KMS-11 (cell line): Measurements from ENCODE around the gene NAAA.
"Not testable (repeated sequence)": the region's sequence is repeated elsewhere in the genome, so short reads cannot be mapped to it uniquely, and the experiment has no call there.

Experiments used
- H2AFZ ChIP-seq: fragments of 200-600 bp; sonication (generic); 2 replicates; pipeline ENCODE4 v1.6.1; 2016; ENCODE audit warnings: antibody characterized with exemption, mixed run types, low read depth
- H3K27ac ChIP-seq: fragments of 200-600 bp; sonication (generic); 2 replicates; pipeline ENCODE4 v1.6.1; 2016; ENCODE audit warnings: mild to moderate bottlenecking, mixed run types
- H3K27me3 ChIP-seq: fragments of 200-600 bp; sonication (generic); 2 replicates; pipeline ENCODE4 v1.6.1; 2017; ENCODE audit warnings: mild to moderate bottlenecking, low read depth, mixed run types, moderate library complexity; ENCODE audit not compliant: insufficient read depth
- H3K36me3 ChIP-seq: fragments of 200-600 bp; sonication (generic); 2 replicates; pipeline ENCODE4 v1.6.1; 2017; ENCODE audit warnings: mild to moderate bottlenecking, mixed run types; ENCODE audit not compliant: insufficient read depth
- H3K4me1 ChIP-seq: fragments of 200-600 bp; sonication (generic); 2 replicates; pipeline ENCODE4 v1.6.1; 2016; ENCODE audit warnings: mild to moderate bottlenecking, low read depth, mixed run types; ENCODE audit not compliant: poor library complexity, severe bottlenecking
- H3K4me2 ChIP-seq: fragments of 200-600 bp; sonication (generic); 2 replicates; pipeline ENCODE4 v1.7.0; 2016; ENCODE audit warnings: mild to moderate bottlenecking, mixed run types
- H3K4me3 ChIP-seq: fragments of 200-600 bp; sonication (generic); IDR thresholded peaks from 2 replicates; pipeline ENCODE4 v1.6.1; 2017; ENCODE audit warnings: low read depth, low read length, mixed read lengths; ENCODE audit not compliant: insufficient read depth
- H3K79me2 ChIP-seq: fragments of 200-600 bp; sonication (generic); 2 replicates; pipeline ENCODE4 v1.6.1; 2016; ENCODE audit warnings: low read depth, mixed run types; ENCODE audit not compliant: insufficient read depth
- H3K9ac ChIP-seq: fragments of 200-600 bp; sonication (generic); 2 replicates; pipeline ENCODE4 v1.6.1; 2016; ENCODE audit warnings: mild to moderate bottlenecking, mixed run types
- H4K20me1 ChIP-seq: fragments of 200-600 bp; sonication (generic); 2 replicates; pipeline ENCODE4 v1.6.1; 2016; ENCODE audit warnings: mild to moderate bottlenecking, mixed run types; ENCODE audit not compliant: insufficient read depth
- TF ChIP-seq, protein P1 (sequence below): fragments of 200-600 bp; sonication (generic); conservative IDR thresholded peaks from 2 replicates; pipeline ENCODE4 v1.6.1; 2017; ENCODE audit warnings: low read depth, mild to moderate bottlenecking, antibody characterized with exemption, low read length, moderate library complexity, mixed read lengths

Gene NAAA

DNA sequence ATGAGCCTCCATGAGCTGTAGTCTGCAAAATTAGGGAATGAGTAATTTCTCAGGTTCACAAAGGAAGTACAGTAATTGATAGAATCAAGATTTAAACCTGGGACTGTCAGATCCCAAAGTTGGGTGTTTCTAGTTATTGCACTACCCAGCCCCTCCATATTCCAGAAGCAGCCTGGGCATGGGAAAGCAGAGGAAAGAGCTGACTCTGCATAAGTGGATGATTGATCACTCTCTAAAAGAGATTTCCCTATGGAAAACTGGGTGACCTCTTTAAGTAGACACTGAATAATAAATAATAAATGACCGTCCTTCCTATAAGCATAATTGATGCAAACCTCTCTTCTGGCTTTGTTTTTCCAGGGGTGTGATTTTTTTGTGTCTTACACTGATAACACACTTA, 5.2 kb downstream of the NAAA start:
- no peak overlapping the region for H3K27ac ChIP-seq
- H3K36me3 ChIP-seq, result no peaks in the 10 kb centered on the region
- H3K9ac ChIP-seq, result no peak overlapping the region
- no peak overlapping the region for H3K4me2 ChIP-seq
- 0 out of 2 replicates have a peak, but pooled peaks cover 7% of the 10 kb centered on the region for H3K79me2 ChIP-seq
- H3K4me1 ChIP-seq, result peaks cover 17% of the 10 kb centered on the region
- no peak overlapping the region for H3K4me3 ChIP-seq
- no peak overlapping the region for H2AFZ ChIP-seq
- TF ChIP-seq, protein P1, sequence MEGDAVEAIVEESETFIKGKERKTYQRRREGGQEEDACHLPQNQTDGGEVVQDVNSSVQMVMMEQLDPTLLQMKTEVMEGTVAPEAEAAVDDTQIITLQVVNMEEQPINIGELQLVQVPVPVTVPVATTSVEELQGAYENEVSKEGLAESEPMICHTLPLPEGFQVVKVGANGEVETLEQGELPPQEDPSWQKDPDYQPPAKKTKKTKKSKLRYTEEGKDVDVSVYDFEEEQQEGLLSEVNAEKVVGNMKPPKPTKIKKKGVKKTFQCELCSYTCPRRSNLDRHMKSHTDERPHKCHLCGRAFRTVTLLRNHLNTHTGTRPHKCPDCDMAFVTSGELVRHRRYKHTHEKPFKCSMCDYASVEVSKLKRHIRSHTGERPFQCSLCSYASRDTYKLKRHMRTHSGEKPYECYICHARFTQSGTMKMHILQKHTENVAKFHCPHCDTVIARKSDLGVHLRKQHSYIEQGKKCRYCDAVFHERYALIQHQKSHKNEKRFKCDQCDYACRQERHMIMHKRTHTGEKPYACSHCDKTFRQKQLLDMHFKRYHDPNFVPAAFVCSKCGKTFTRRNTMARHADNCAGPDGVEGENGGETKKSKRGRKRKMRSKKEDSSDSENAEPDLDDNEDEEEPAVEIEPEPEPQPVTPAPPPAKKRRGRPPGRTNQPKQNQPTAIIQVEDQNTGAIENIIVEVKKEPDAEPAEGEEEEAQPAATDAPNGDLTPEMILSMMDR, result no peak
- H3K27me3 ChIP-seq, result no peaks in the 10 kb centered on the region
- H4K20me1 ChIP-seq, result no peaks in the 10 kb centered on the region

DNA sequence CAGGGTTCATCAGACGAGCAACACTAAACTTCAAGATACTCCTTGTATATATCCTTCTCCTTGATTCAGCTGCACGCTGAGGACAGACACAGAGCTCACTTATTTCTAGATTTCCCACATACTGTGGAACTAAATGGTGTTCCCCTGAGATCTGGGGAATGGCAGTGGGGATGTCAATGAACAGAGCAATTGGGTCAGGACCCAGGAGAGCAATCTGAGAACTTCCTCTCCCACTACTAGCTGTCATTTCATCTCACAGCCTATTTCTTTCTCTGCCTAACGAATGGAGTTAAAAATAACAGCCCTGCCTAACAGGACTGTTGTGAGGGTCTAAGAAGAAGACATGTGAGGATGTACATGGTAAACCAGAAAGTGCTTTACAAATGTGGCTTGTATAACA, 10.7 kb downstream of the NAAA start:
- Histone ChIP-seq H3K27ac (no peak overlapping the region), H3K27me3 (no peaks in the 10 kb centered on the region), H2AFZ (no peak overlapping the region), H3K4me1 (peaks cover 3% of the 10 kb centered on the region), H3K4me2 (no peak overlapping the region), H3K36me3 (no peaks in the 10 kb centered on the region), H4K20me1 (no peaks in the 10 kb centered on the region), H3K79me2 (no peaks in the 10 kb centered on the region), H3K9ac (no peak overlapping the region), H3K4me3 (no peak overlapping the region)
- TF ChIP-seq, protein P1, result no peak

DNA sequence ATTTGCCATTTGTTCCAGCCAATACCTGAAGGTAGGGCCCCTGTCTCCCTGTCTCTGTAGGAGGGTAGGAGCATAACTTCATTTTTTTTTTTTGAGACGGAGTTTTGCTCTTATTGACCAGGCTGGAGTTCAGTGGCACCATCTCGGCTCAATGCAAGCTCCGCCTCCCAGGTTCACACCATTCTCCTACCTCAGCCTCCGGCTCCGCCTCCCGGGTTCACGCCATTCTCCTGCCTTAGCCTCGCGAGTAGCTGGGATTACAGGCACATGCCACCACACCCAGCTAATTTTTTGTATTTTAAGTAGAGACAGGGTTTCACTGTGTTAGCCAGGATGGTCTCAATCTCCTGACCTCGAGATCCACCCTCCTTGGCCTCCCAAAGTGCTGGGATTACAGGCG, 15.9 kb downstream of the NAAA start:
- H3K27me3 ChIP-seq, H3K4me3 ChIP-seq, H3K79me2 ChIP-seq, H2AFZ ChIP-seq, H4K20me1 ChIP-seq, H3K9ac ChIP-seq, H3K36me3 ChIP-seq: not testable (repeated sequence)
- H3K4me1 ChIP-seq, result peaks cover 17% of the 10 kb centered on the region
- H3K4me2 ChIP-seq, result peak overlapping the region; percentile 10; the same call in 1 of the 2 replicates
- peak overlapping the region; percentile 38; the same call in 1 of the 2 replicates for H3K27ac ChIP-seq

DNA sequence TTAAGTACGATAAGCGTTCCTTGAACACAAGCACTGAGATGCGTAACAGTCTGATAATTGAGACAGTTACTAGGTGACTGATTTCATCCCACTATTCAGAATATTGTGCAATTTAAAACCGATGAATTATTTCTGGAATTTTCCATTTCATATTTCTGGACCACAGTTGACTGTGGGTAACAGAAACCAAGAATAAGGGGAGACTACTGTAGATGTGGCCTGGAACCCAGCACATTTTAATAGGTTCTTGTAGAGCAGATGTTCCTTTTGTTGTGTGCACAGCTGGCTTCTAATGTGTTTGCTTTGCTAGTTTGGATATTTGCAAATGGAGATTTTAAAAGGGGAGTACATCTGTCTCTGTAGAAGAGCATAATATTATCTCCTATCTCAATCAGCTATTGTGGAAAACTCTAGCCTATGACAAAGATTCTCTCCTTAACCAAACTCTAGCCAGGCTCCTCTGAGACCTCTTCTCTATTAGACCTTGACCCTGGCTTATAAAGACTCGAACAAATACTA, 16.4 kb downstream of the NAAA start:
- H3K27ac ChIP-seq, result peak overlapping the region; percentile 38; the same call in 1 of the 2 replicates
- H3K4me3 ChIP-seq, result no peak overlapping the region
- no peak overlapping the region for H2AFZ ChIP-seq
- no peaks in the 10 kb centered on the region for H3K79me2 ChIP-seq
- peak overlapping the region; percentile 10; the same call in 1 of the 2 replicates for H3K4me2 ChIP-seq
- H4K20me1 ChIP-seq, result no peaks in the 10 kb centered on the region
- H3K36me3 ChIP-seq, result no peaks in the 10 kb centered on the region
- no peaks in the 10 kb centered on the region for H3K27me3 ChIP-seq
- TF ChIP-seq, protein P1, result no peak
- H3K4me1 ChIP-seq, result peaks cover 17% of the 10 kb centered on the region
- no peak overlapping the region for H3K9ac ChIP-seq

DNA sequence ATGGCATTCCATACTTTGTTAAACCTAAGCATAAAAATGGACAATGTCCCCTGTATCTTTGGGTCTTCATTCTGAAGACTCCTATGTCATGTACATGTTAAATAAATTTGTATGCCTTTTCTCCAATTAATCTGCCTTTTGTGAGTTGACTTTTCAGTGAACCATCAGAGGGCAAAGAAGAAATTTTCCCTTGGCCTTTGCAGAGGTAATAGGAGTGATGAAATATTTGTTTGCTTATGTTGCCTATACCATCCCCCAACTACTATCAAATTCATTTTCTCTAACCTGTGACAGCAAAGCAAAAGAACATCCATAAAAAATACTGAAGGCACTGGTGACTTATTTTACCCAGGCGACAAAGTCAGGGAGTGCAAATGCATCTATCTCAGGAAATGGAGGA, 18.2 kb downstream of the NAAA start:
- H3K27ac ChIP-seq, result no peak overlapping the region
- H2AFZ ChIP-seq, result no peak overlapping the region
- TF ChIP-seq, protein P1, result no peak
- no peak overlapping the region for H3K9ac ChIP-seq
- H3K4me1 ChIP-seq, result peaks cover 17% of the 10 kb centered on the region
- no peaks in the 10 kb centered on the region for H3K36me3 ChIP-seq
- no peaks in the 10 kb centered on the region for H3K27me3 ChIP-seq
- H3K79me2 ChIP-seq, result no peaks in the 10 kb centered on the region
- no peak overlapping the region for H3K4me2 ChIP-seq
- no peak overlapping the region for H3K4me3 ChIP-seq
- no peaks in the 10 kb centered on the region for H4K20me1 ChIP-seq
